IMR-90 (cell line): ENCODE data around the gene ST7. TPM values are rescaled to one million over a fixed set of nuclear protein-coding genes. Genes with fewer than 3 reads are reported as not detected.
A peak's percentile ranks its signal among the peaks of the same experiment; 100 is the strongest.

Source experiments
- ATAC-seq: fragments of 200-7000 bp; cut with Tn5 transposase; 2 replicates; pipeline ENCODE4 v1.9.1; 2020; ENCODE audit warnings: low read depth, mild to moderate bottlenecking, moderate library complexity
- BruUV-seq: library from RNA; stranded (reverse); fragments of 400-500 nt; replicated peaks from 2 replicates; lab custom pipeline; 2021; lab: Mats Ljungman, UMichigan
- CTCF ChIA-PET: fragments of 300-600 bp; formaldehyde crosslinking; extraction: SDS; loops from one replicate; lab custom pipeline; 2021; ENCODE audit warnings: antibody characterized with exemption; lab: Yijun Ruan, JAX
- POLR2A ChIA-PET: fragments of 300-600 bp; sonication (Branson Sonifier 250); formaldehyde crosslinking; loops from one replicate; lab custom pipeline; 2022; ENCODE audit warnings: antibody characterized with exemption; ENCODE audit not compliant: unreplicated experiment; lab: Charles Lee
- DNase-seq: peaks from one replicate; pipeline ENCODE4 v3.0.0; 2013
- H2AFZ ChIP-seq: replicated peaks from 2 replicates; pipeline ENCODE3; 2013; ENCODE audit warnings: low read length, mild to moderate bottlenecking; ENCODE audit not compliant: poor library complexity
- H2AK5ac ChIP-seq: 2 replicates; pipeline ENCODE4 v1.6.1; 2013; ENCODE audit warnings: low read depth, low read length, inconsistent platforms
- H2AK9ac ChIP-seq: replicated peaks from 2 replicates; pipeline ENCODE3; 2013; ENCODE audit warnings: mild to moderate bottlenecking, low read depth, low read length, moderate library complexity; ENCODE audit not compliant: poor library complexity
- H2BK120ac ChIP-seq: 2 replicates; pipeline ENCODE4 v1.6.1; 2013; ENCODE audit warnings: low read depth, low read length, inconsistent platforms
- H2BK15ac ChIP-seq: 3 replicates; pipeline ENCODE4 v1.6.1; 2013; ENCODE audit warnings: low read depth, low read length, inconsistent platforms
- H2BK20ac ChIP-seq: 2 replicates; pipeline ENCODE4 v1.6.1; 2013; ENCODE audit warnings: low read depth, mild to moderate bottlenecking, inconsistent platforms, low read length, moderate library complexity
- H2BK5ac ChIP-seq: 2 replicates; pipeline ENCODE4 v1.6.1; 2013; ENCODE audit warnings: mild to moderate bottlenecking, low read depth, low read length, inconsistent platforms; ENCODE audit not compliant: poor library complexity, severe bottlenecking
- H3K14ac ChIP-seq: replicated peaks from 2 replicates; pipeline ENCODE4 v1.6.1; 2013; ENCODE audit warnings: low read depth, low read length, inconsistent platforms
- H3K18ac ChIP-seq: 2 replicates; pipeline ENCODE4 v1.6.1; 2013; ENCODE audit warnings: low read depth, low read length, control low read depth
- H3K23ac ChIP-seq: 2 replicates; pipeline ENCODE4 v1.6.1; 2013; ENCODE audit warnings: low read depth, low read length, inconsistent platforms
- H3K27ac ChIP-seq: 2 replicates; pipeline ENCODE4 v1.5.1; 2013; ENCODE audit warnings: mild to moderate bottlenecking, control low read depth, low read length; ENCODE audit not compliant: insufficient read depth
- H3K27me3 ChIP-seq: 2 replicates; pipeline ENCODE4 v1.6.1; 2013; ENCODE audit warnings: low read length; ENCODE audit not compliant: control insufficient read depth, insufficient read depth
- H3K36me3 ChIP-seq: 2 replicates; pipeline ENCODE4 v1.6.1; 2013; ENCODE audit warnings: low read length, mixed read lengths; ENCODE audit not compliant: control insufficient read depth, insufficient read depth
- H3K4ac ChIP-seq: 2 replicates; pipeline ENCODE4 v1.6.1; 2013; ENCODE audit warnings: low read depth, low read length, inconsistent platforms
- H3K4me1 ChIP-seq: 2 replicates; pipeline ENCODE4 v1.6.1; 2013; ENCODE audit warnings: low read length, mixed read lengths; ENCODE audit not compliant: control insufficient read depth, insufficient read depth
- H3K4me2 ChIP-seq: 2 replicates; pipeline ENCODE4 v1.6.1; 2013; ENCODE audit warnings: low read depth, mild to moderate bottlenecking, control low read depth, low read length, moderate library complexity
- H3K4me3 ChIP-seq: 2 replicates; pipeline ENCODE4 v1.5.1; 2013; ENCODE audit warnings: low read depth, mild to moderate bottlenecking, control low read depth, low read length, moderate library complexity; ENCODE audit not compliant: insufficient read depth
- H3K56ac ChIP-seq: 2 replicates; pipeline ENCODE4 v1.6.1; 2013; ENCODE audit warnings: low read length, inconsistent platforms; ENCODE audit not compliant: insufficient read depth; ENCODE audit errors: extremely low read depth
- H3K79me1 ChIP-seq, 2 experiments: 2 replicates each; pipeline ENCODE4 v1.6.1; 2013; ENCODE audit warnings: low read length in 2 of 2, inconsistent platforms in 1 of 2, low read depth in 1 of 2
- H3K9ac ChIP-seq: 2 replicates; pipeline ENCODE4 v1.6.1; 2013; ENCODE audit warnings: low read depth, low read length, control low read depth
- H3K9me1 ChIP-seq: 2 replicates; pipeline ENCODE4 v1.6.1; 2013; ENCODE audit warnings: low read length, inconsistent platforms; ENCODE audit not compliant: insufficient read depth
- H3K9me3 ChIP-seq: 2 replicates; pipeline ENCODE4 v1.6.1; 2013; ENCODE audit warnings: low read length; ENCODE audit not compliant: control insufficient read depth, insufficient read depth
- H4K20me1 ChIP-seq: 2 replicates; pipeline ENCODE4 v1.6.1; 2013; ENCODE audit warnings: low read length, inconsistent platforms; ENCODE audit not compliant: insufficient read depth
- H4K5ac ChIP-seq: 2 replicates; pipeline ENCODE4 v1.6.1; 2013; ENCODE audit warnings: mild to moderate bottlenecking, low read depth, low read length, control low read depth
- H4K8ac ChIP-seq, 2 experiments: 2 replicates each; pipeline ENCODE4 v1.6.1; 2013; ENCODE audit warnings: low read depth in 2 of 2, low read length in 2 of 2, control low read depth in 1 of 2, inconsistent platforms in 1 of 2
- H4K91ac ChIP-seq: 2 replicates; pipeline ENCODE4 v1.6.1; 2013; ENCODE audit warnings: low read depth, low read length, inconsistent platforms; ENCODE audit not compliant: insufficient read depth
- BHLHE40 ChIP-seq: fragments of 150-350 bp; IDR thresholded peaks from 2 replicates; pipeline ENCODE4 v1.6.1; 2016; ENCODE audit warnings: mild to moderate bottlenecking, low read depth, low read length
- ELK1 ChIP-seq: fragments of 150-350 bp; IDR thresholded peaks from 2 replicates; pipeline ENCODE4 v1.6.1; 2016; ENCODE audit warnings: low read depth, mild to moderate bottlenecking, low read length, moderate library complexity, borderline replicate concordance
- NFE2L2 ChIP-seq: fragments of 150-350 bp; IDR thresholded peaks from 2 replicates; pipeline ENCODE4 v1.6.1; 2016; ENCODE audit warnings: low read depth, mild to moderate bottlenecking, low read length
- POLR2A ChIP-seq: IDR thresholded peaks from 2 replicates; pipeline ENCODE4 v1.6.1; 2012; ENCODE audit warnings: mild to moderate bottlenecking, low read depth, low read length
- WGBS, 2 experiments: methylation state at CpG; one replicate each; pipeline versions ENCODE4 v1.1.5 to v1.1.7; 2013; ENCODE audit warnings: missing lambda C conversion rate in 2 of 2; ENCODE audit not compliant: insufficient read length in 1 of 2; ENCODE audit errors: extremely low coverage in 2 of 2; 5-methylcytosine and 5-hydroxymethylcytosine counted together
- dilution Hi-C: fragments of 300-500 bp; cut with HindIII; formaldehyde crosslinking; loops from one replicate; pipeline ENCODE4 v1.14.3; 2018; ENCODE audit warnings: low sequenced_read_pairs; ENCODE audit not compliant: unreplicated experiment
- in situ Hi-C: fragments of 300-500 bp; cut with MboI; formaldehyde crosslinking; loops from 3 replicates; pipeline ENCODE4 v1.14.3; 2019; ENCODE audit warnings: low sequenced_read_pairs, inconsistent platforms, mixed read lengths
- intact Hi-C: fragments of 100-400 bp; cut with micrococcal nuclease; formaldehyde crosslinking; loops from 2 replicates; pipeline ENCODE4 v1.10.0; 2022
- polyA plus RNA-seq, 3 experiments: library from polyadenylated mRNA; depleted of rRNA; stranded (reverse); fragments of >200 nt; gene quantifications; 2 replicates each; pipeline ENCODE4 v1.2.3, GENCODE V29; 2012; ENCODE audit warnings: low replicate concordance in 1 of 3
- total RNA-seq: library from RNA; depleted of rRNA; stranded (reverse); fragments of >200 nt; gene quantifications from 2 replicates; pipeline ENCODE4 v1.2.3, GENCODE V29; 2012

The ST7 gene
- total and polyA plus RNA-seq, 2 of the 4 experiments (the other 2 are of a cell fraction): 18.6 to 26.0 TPM

- H2AFZ ChIP-seq: no peak overlapping the region
- no peak overlapping the region for H4K5ac ChIP-seq
- H2BK15ac ChIP-seq: no peak overlapping the region
- ATAC-seq (no peak), DNase-seq (no peak)
- peak overlapping the region; percentile 15 for H2AK9ac ChIP-seq
- no peak overlapping the region for H2BK20ac ChIP-seq
- in situ Hi-C loops (no loop called here), dilution Hi-C loops (no loop called here), intact Hi-C loops (no loop called here)
- no peak overlapping the region for H2BK5ac ChIP-seq
- H3K4me1 ChIP-seq: no peaks in the 10 kb centered on the region
- no peak overlapping the region for H3K4ac ChIP-seq
- H3K79me1 ChIP-seq: no peaks in the 10 kb centered on the region; a peak in 1 of 4 replicates
- H3K18ac ChIP-seq: no peak overlapping the region
- no peak for TF ChIP-seq BHLHE40
- no peak for TF ChIP-seq POLR2A
- TF ChIP-seq NFE2L2: no peak
- TF ChIP-seq ELK1: no peak
- no TSS peak for BruUV-seq
- no peak overlapping the region for H3K56ac ChIP-seq
- no peak overlapping the region for H2BK120ac ChIP-seq
- H3K27me3 ChIP-seq: no peaks in the 10 kb centered on the region
- no peak overlapping the region for H3K4me2 ChIP-seq
- H3K23ac ChIP-seq: no peak overlapping the region
- H2AK5ac ChIP-seq: no peak overlapping the region
- POLR2A ChIA-PET: interaction anchor here (0.7 kb wide), 1 partner anchor 227 kb away, joined by 13 read pairs; no protein-coding TSS in a partner anchor
- peak overlapping the region; percentile 23; the same call in 1 of the 2 replicates for H3K14ac ChIP-seq
- H3K27ac ChIP-seq: no peak overlapping the region
- no peaks in the 10 kb centered on the region for H3K9me3 ChIP-seq
- no peak overlapping the region for H3K4me3 ChIP-seq
- H4K91ac ChIP-seq: no peak overlapping the region
- no CpG with 5 or more reads among the region's 3 CpGs for WGBS, 2 experiments
- H4K20me1 ChIP-seq: no peaks in the 10 kb centered on the region
- H4K8ac ChIP-seq: no peak overlapping the region
- CTCF ChIA-PET: no interaction called here
- H3K36me3 ChIP-seq: peaks cover 2% of the 10 kb centered on the region
- H3K9ac ChIP-seq: no peak overlapping the region
- H3K9me1 ChIP-seq: no peaks in the 10 kb centered on the region; the same call in 1 of the 2 replicates
Measured at GRCh38 chr7:117149692-117150091, 196.4 kb downstream of the ST7 start.
